ENCODE measurements around the gene SMC1B.
A peak's percentile ranks its signal among the peaks of the same experiment; 100 is the strongest.
"Not testable (repeated sequence)": the region's sequence is repeated elsewhere in the genome, so short reads cannot be mapped to it uniquely, and the experiment has no call there.

Gene SMC1B

GRCh38 chr22:45441138-45441537, 27.7 kb upstream of the SMC1B start:
- H3K27ac ChIP-seq, result peak overlapping the region; percentile 26
- TF ChIP-seq ZFX (IDR thresholded peaks at IDR 0.05), result no peak; the same call in 1 of the 2 replicates
- peak; percentile 84 for TF ChIP-seq CTCF (conservative IDR thresholded peaks at IDR 0.05)

DNA sequence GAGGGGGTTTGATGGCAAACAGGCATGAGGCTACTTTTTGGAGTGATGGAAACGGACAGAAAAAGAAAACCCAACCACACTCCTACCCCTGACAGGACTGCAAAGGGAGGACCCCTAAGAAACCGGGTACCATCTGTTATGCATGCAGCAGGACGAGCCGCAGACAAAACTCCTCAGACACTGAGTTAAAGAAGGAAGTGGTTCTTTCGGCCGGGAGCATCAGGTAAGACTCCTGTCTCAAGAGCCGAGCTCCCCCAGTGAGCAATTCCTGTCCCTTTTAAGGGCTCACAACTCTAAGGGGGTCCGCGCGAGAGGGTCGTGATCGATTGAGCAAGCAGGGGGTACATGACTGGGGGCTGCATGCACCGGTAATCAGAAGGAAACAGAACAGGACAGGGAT, 27.3 kb upstream of the SMC1B start:
- H3K27ac ChIP-seq, result peak overlapping the region; percentile 26

DNA sequence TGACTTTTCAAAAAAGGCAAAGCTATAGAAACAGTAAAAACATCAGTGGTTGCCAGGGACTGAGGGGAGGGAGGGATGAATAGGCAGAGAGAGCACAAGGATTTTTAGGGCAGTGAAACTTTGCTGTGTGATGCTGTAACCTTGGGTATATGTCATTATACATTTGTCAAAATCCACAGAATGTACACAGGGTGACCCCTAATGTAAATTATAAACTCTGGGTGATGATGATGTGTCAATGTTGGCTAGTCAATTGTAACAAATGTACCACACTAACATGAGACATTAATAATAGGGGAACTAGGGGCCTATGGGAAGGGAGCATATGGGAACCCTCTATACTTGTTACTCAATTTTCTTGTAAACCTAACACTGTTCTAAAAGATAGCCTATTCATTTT, 24.9 kb upstream of the SMC1B start:
- TF ChIP-seq ZFX (IDR thresholded peaks at IDR 0.05) (no peak), CTCF (conservative IDR thresholded peaks at IDR 0.05) (no peak)
- no peak overlapping the region for H3K27ac ChIP-seq

GRCh38 chr22:45436871-45437517, 23.6 kb upstream of the SMC1B start:
- not testable (repeated sequence) for H3K27ac ChIP-seq

GRCh38 chr22:45435544-45436139, 22.2 kb upstream of the SMC1B start:
- TF ChIP-seq CTCF (conservative IDR thresholded peaks at IDR 0.05) (peak; percentile 96), ZFX (IDR thresholded peaks at IDR 0.05) (no peak; the same call in 1 of the 2 replicates)

DNA sequence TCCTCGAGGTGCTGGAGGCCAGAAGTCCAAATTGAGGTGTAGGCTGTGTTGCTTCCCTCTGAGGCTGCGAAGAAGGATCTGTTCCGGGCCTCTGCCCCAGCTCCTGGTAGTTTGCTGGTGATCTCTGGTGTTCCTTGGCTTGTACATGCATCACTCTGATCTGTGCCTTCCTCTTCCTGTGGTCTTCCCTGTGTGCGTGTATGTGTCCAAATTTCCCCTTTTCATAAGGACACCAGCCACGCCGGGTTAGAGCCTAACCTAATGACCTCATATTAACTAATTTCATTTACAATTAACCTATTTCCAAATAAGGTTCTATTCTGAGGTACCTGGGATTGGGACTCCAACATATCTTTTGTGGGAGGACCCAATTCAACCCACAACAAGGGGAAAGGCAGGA, 21.6 kb upstream of the SMC1B start:
- H3K27ac ChIP-seq, result peak overlapping the region; percentile 48
- TF ChIP-seq CTCF (conservative IDR thresholded peaks at IDR 0.05), result no peak
- TF ChIP-seq ZFX (IDR thresholded peaks at IDR 0.05), result no peak

More at GRCh38 chr22:45435544-45436139, 22.2 kb upstream of the SMC1B start:
- peak overlapping the region; percentile 48 for H3K27ac ChIP-seq

GRCh38 chr22:45430871-45431270, 17.5 kb upstream of the SMC1B start:
- no peak overlapping the region for H3K27ac ChIP-seq

More at GRCh38 chr22:45430871-45431270, 17.5 kb upstream of the SMC1B start:
- TF ChIP-seq ZFX (IDR thresholded peaks at IDR 0.05) (no peak), CTCF (conservative IDR thresholded peaks at IDR 0.05) (no peak)
